Spleen (tissue), 11 donors: Measurements from ENCODE around the gene SIVA1. TPM values are rescaled to one million over a fixed set of nuclear protein-coding genes. Genes with fewer than 3 reads are reported as not detected.

Experiments used
- DNase-seq: peaks from one replicate; pipeline ENCODE4 v3.0.0-alpha.2; 2020
- H3K27ac ChIP-seq, 8 donors: fragments of 200-600 bp; sonication (generic) in 7 of 8; 1 replicate in 4 of 8; 2 replicates in 4 of 8; pipeline versions ENCODE4 v1.5.0 to v1.8.0; 2016 to 2021; ENCODE audit warnings: inconsistent platforms in 4 of 8, mild to moderate bottlenecking in 4 of 8, moderate library complexity in 1 of 8
- H3K27me3 ChIP-seq, 7 donors: fragments of 200-600 bp; sonication (generic) in 6 of 7; replicated peaks in 1 of 7; 1 replicate in 4 of 7; 2 replicates in 3 of 7; pipeline versions ENCODE4 v1.5.0 to v1.8.0; 2016 to 2021; ENCODE audit warnings: inconsistent platforms in 3 of 7, mild to moderate bottlenecking in 1 of 7
- H3K36me3 ChIP-seq, 6 donors: fragments of 200-600 bp; sonication (generic) in 5 of 6; 1 replicate in 4 of 6; 2 replicates in 2 of 6; pipeline versions ENCODE4 v1.5.0 to v1.8.0; 2016 to 2021; ENCODE audit warnings: inconsistent platforms in 2 of 6
- H3K4me1 ChIP-seq, 6 donors: fragments of 200-600 bp; sonication (generic) in 5 of 6; 1 replicate in 3 of 6; 2 replicates in 3 of 6; pipeline versions ENCODE4 v1.5.0 to v1.8.0; 2016 to 2021; ENCODE audit warnings: inconsistent platforms in 3 of 6
- H3K4me3 ChIP-seq, 8 donors: fragments of 200-600 bp; sonication (generic) in 7 of 8; 1 replicate in 4 of 8; 2 replicates in 4 of 8; pipeline versions ENCODE4 v1.5.0 to v1.8.0; 2016 to 2021; ENCODE audit warnings: inconsistent platforms in 4 of 8, mild to moderate bottlenecking in 4 of 8, moderate library complexity in 2 of 8
- H3K9me3 ChIP-seq, 8 donors: fragments of 200-600 bp; sonication (generic) in 7 of 8; 1 replicate in 4 of 8; 2 replicates in 4 of 8; pipeline versions ENCODE4 v1.5.0 to v1.8.0; 2016 to 2021; ENCODE audit warnings: inconsistent platforms in 4 of 8
- CTCF ChIP-seq, 11 experiments: fragments of 200-600 bp in 7 of 11; fragments of 450-650 bp in 4 of 11; sonication (generic) in 4 of 11; IDR thresholded peaks in 8 of 11; conservative IDR thresholded peaks in 3 of 11; 1 replicate in 7 of 11; 2 replicates in 4 of 11; pipeline versions ENCODE4 v1.4.0 to v1.8.0; 2016 to 2021; ENCODE audit warnings: antibody characterized with exemption in 11 of 11, inconsistent platforms in 4 of 11, mild to moderate bottlenecking in 1 of 11
- POLR2A ChIP-seq, 3 donors: fragments of 450-650 bp; IDR thresholded peaks; one replicate each; pipeline ENCODE4 v1.5.1; 2017; ENCODE audit warnings: antibody characterized with exemption in 3 of 3, mild to moderate bottlenecking in 1 of 3
- POLR2AphosphoS5 ChIP-seq, 3 donors: sonication (generic); formaldehyde crosslinking; IDR thresholded peaks; one replicate each; pipeline ENCODE4 v1.5.1; 2017; ENCODE audit warnings: antibody characterized with exemption in 3 of 3
- WGBS, 5 donors: extraction: QIAGEN DNeasy Blood & Tissue Kit in 3 of 5; methylation state at CpG; one replicate each; pipeline versions ENCODE4 v1.1.5 to v1.1.7; 2013 to 2018; 5-methylcytosine and 5-hydroxymethylcytosine counted together
- intact Hi-C: fragments of 100-400 bp; cut with DNase I; formaldehyde crosslinking; loops from one replicate; pipeline ENCODE4 v1.15.0; 2023; ENCODE audit warnings: low total_unique reads
- polyA plus RNA-seq, 3 donors: library from polyadenylated mRNA; stranded (reverse); fragments of 200-250 nt; gene quantifications; one replicate each; pipeline ENCODE4 v1.2.1, GENCODE V29; 2013
- total RNA-seq, 7 donors: library from RNA; depleted of rRNA in 3 of 7; stranded (reverse); fragments of >200 nt in 3 of 7; fragmentation: NEBNext Ultra II Directional in 4 of 7; extraction: Animal tissue kit (Norgen Biotek cat#: 25700) in 4 of 7; gene quantifications; one replicate each; pipeline versions ENCODE4 v1.1.0 to v1.2.1, GENCODE V29; 2016 to 2021
- donor health status: healthy with polysubstance abuse.
- donor health status: DM: no; HTN: no; CAD: no; lungs with moderate emphysema.
- donor health status: DM: no; HTN: no; CAD: no.
- donor health status: Bipolar disorder and iron deficiency.
- donor health status: healthy.
- donor health status: DM: no; HTN: no; CAD: no.
- donor health status: DM: yes; HTN: yes; CAD: no.

SIVA1 gene
- total and polyA plus RNA-seq, 10 donors: 56.7 to 226 (median 141) TPM

- Histone ChIP-seq H3K4me3 (no peak overlapping the region), H3K36me3 (peaks cover 0 to 93% (median 18%) of the 10 kb centered on the region in 6 donors), H3K4me1 (peaks cover 8 to 46% (median 28%) of the 10 kb centered on the region in 6 donors), H3K27me3 (no peaks in the 10 kb centered on the region), H3K27ac (no peak overlapping the region), H3K9me3 (no peaks in the 10 kb centered on the region)
- TF ChIP-seq CTCF (IDR thresholded peaks at IDR 0.05 in 8 of 11, conservative IDR thresholded peaks at IDR 0.05 in 3 of 11) (no peak), POLR2AphosphoS5 (IDR thresholded peaks at IDR 0.05) (no peak)
- no peak for DNase-seq
- intact Hi-C loops: no loop called here
- WGBS, 5 donors: 89 to 96% (median 94%) methylated on average over 10 to 28 of the region's 28 CpGs
Observed at GRCh38 chr14:104782086-104782807, 29.3 kb downstream of the SIVA1 start.

- peaks cover 13 to 51% (median 33%) of the 10 kb centered on the region in 6 donors for H3K4me1 ChIP-seq
- no peak overlapping the region for H3K27ac ChIP-seq
- H3K36me3 ChIP-seq: peaks cover 0 to 93% (median 16%) of the 10 kb centered on the region in 6 donors
- WGBS, 5 donors: 72 to 81% (median 79%) methylated on average over 4 to 13 of the region's 13 CpGs
- H3K9me3 ChIP-seq: no peaks in the 10 kb centered on the region
- TF ChIP-seq CTCF (IDR thresholded peaks at IDR 0.05 in 8 of 11, conservative IDR thresholded peaks at IDR 0.05 in 3 of 11) (no peak), POLR2A (IDR thresholded peaks at IDR 0.05) (no peak), POLR2AphosphoS5 (IDR thresholded peaks at IDR 0.05) (no peak)
- H3K27me3 ChIP-seq: no peaks in the 10 kb centered on the region
- intact Hi-C loops: no loop called here
- H3K4me3 ChIP-seq: no peak overlapping the region
- DNase-seq: no peak
Observed at GRCh38 chr14:104782808-104783139, 29.8 kb downstream of the SIVA1 start.

- peaks cover 0 to 93% (median 15%) of the 10 kb centered on the region in 6 donors for H3K36me3 ChIP-seq
- DNase-seq: no peak
Observed at GRCh38 chr14:104783484-104784217, 30.7 kb downstream of the SIVA1 start.

More at GRCh38 chr14:104783484-104784217, 30.7 kb downstream of the SIVA1 start:
- Histone ChIP-seq H3K4me3 (no peak overlapping the region), H3K27me3 (no peaks in the 10 kb centered on the region), H3K9me3 (no peaks in the 10 kb centered on the region), H3K27ac (peak overlapping the region in 3 of 8 donors; percentile 9 to 75 (median 45)), H3K4me1 (peaks cover 22 to 59% (median 42%) of the 10 kb centered on the region in 6 donors)
- 66 to 97% (median 90%) methylated on average over 8 to 16 of the region's 16 CpGs for WGBS, 5 donors
- TF ChIP-seq POLR2AphosphoS5 (IDR thresholded peaks at IDR 0.05) (no peak), POLR2A (IDR thresholded peaks at IDR 0.05) (no peak), CTCF (IDR thresholded peaks at IDR 0.05 in 8 of 11, conservative IDR thresholded peaks at IDR 0.05 in 3 of 11) (no peak)
- intact Hi-C loops: no loop called here
